Glutamatergic neuron (in vitro differentiated cells): ENCODE data around the gene PPFIA1. TPM values are rescaled to one million over a fixed set of nuclear protein-coding genes. Genes with fewer than 3 reads are reported as not detected.
"Not testable (repeated sequence)": the region's sequence is repeated elsewhere in the genome, so short reads cannot be mapped to it uniquely, and the experiment has no call there.

ENCODE experiments used
- DNase-seq: peaks from one replicate; pipeline ENCODE4 v3.0.0; 2022
- H3K27ac Mint-ChIP-seq: one replicate; pipeline ENCODE4 v1.8.0; 2020; ENCODE audit warnings: mild to moderate bottlenecking, mixed read lengths, inconsistent platforms; ENCODE audit not compliant: unreplicated experiment
- H3K27me3 Mint-ChIP-seq: one replicate; pipeline ENCODE4 v1.8.0; 2020; ENCODE audit warnings: mild to moderate bottlenecking, moderate library complexity, mixed read lengths, inconsistent platforms; ENCODE audit not compliant: unreplicated experiment
- H3K36me3 Mint-ChIP-seq: one replicate; pipeline ENCODE4 v1.8.0; 2020; ENCODE audit warnings: mild to moderate bottlenecking, mixed read lengths, inconsistent platforms; ENCODE audit not compliant: unreplicated experiment
- H3K4me1 Mint-ChIP-seq: one replicate; pipeline ENCODE4 v1.8.0; 2020; ENCODE audit warnings: mild to moderate bottlenecking, low read depth, mixed read lengths, inconsistent platforms; ENCODE audit not compliant: unreplicated experiment
- H3K4me3 Mint-ChIP-seq: one replicate; pipeline ENCODE4 v1.8.0; 2020; ENCODE audit warnings: mild to moderate bottlenecking, mixed read lengths, inconsistent platforms; ENCODE audit not compliant: unreplicated experiment
- H3K9me3 Mint-ChIP-seq: one replicate; pipeline ENCODE4 v1.8.0; 2020; ENCODE audit warnings: mild to moderate bottlenecking, moderate library complexity, mixed read lengths, inconsistent platforms; ENCODE audit not compliant: unreplicated experiment
- total RNA-seq: library from RNA; stranded (reverse); fragmentation: NEBNext Ultra II Directional; extraction: Animal tissue kit (Norgen Biotek cat#: 25700); gene quantifications from one replicate; pipeline ENCODE4 v1.2.1, GENCODE V29; 2021; ENCODE audit not compliant: unreplicated experiment
- TF ChIP-seq, protein P1 (sequence below): fragments of 200-600 bp; sonication (generic); IDR thresholded peaks from one replicate; pipeline ENCODE4 v1.5.0; 2021; ENCODE audit not compliant: partially characterized antibody, unreplicated experiment

The PPFIA1 gene
- total RNA-seq, 1 donor from 2014 or later: 98.6 TPM

DNA sequence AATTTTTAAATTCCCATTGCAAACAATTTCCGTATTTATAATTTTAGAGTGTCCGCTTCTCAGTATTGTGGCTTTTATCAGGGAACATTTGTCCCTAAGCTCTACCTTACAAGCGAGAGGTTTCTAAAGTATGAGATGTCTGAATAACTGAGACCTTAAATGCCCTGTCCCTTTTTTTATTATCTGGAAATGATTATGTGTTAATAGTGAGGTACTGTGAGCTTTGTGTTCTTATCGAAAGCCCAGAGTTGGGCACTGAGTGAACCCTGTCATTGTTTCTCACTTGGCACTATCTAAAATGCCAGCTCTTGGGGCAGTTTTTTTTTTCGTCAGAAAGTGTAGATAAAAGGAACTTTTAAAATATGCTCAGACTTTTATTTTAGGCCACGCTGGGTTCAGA, 137.3 kb downstream of the PPFIA1 start:
- Mint-ChIP-seq H3K27me3 (no peaks in the 10 kb centered on the region), H3K4me3 (no peak overlapping the region), H3K4me1 (peaks cover 11% of the 10 kb centered on the region), H3K9me3 (peaks cover 5% of the 10 kb centered on the region), H3K36me3 (peaks cover 3% of the 10 kb centered on the region), H3K27ac (no peak overlapping the region)
- TF ChIP-seq, protein P1, sequence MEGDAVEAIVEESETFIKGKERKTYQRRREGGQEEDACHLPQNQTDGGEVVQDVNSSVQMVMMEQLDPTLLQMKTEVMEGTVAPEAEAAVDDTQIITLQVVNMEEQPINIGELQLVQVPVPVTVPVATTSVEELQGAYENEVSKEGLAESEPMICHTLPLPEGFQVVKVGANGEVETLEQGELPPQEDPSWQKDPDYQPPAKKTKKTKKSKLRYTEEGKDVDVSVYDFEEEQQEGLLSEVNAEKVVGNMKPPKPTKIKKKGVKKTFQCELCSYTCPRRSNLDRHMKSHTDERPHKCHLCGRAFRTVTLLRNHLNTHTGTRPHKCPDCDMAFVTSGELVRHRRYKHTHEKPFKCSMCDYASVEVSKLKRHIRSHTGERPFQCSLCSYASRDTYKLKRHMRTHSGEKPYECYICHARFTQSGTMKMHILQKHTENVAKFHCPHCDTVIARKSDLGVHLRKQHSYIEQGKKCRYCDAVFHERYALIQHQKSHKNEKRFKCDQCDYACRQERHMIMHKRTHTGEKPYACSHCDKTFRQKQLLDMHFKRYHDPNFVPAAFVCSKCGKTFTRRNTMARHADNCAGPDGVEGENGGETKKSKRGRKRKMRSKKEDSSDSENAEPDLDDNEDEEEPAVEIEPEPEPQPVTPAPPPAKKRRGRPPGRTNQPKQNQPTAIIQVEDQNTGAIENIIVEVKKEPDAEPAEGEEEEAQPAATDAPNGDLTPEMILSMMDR: no peak
- no peak for DNase-seq

DNA sequence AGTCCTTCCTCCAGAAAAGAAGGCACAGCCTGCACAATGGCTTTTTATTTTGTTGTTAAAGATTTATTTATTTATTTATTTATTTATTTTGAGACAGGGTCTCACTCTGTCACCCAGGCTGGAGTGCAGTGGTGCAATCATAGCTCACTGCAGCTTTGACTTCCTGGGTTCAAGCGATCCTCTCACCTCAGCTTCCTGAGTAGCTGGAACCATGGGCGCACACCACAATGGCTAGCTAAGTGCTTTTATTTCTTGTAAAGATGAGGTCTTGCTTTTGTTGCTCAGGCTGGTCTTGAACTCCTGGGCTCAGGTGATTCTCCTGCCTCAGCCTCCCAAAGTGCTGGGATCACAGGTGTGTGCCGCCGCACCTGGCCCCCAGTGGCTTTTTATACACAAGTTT, 137.8 kb downstream of the PPFIA1 start:
- H3K27ac Mint-ChIP-seq, H3K36me3 Mint-ChIP-seq, DNase-seq, H3K4me3 Mint-ChIP-seq, H3K27me3 Mint-ChIP-seq, H3K9me3 Mint-ChIP-seq: not testable (repeated sequence)
- H3K4me1 Mint-ChIP-seq: peaks cover 11% of the 10 kb centered on the region

DNA sequence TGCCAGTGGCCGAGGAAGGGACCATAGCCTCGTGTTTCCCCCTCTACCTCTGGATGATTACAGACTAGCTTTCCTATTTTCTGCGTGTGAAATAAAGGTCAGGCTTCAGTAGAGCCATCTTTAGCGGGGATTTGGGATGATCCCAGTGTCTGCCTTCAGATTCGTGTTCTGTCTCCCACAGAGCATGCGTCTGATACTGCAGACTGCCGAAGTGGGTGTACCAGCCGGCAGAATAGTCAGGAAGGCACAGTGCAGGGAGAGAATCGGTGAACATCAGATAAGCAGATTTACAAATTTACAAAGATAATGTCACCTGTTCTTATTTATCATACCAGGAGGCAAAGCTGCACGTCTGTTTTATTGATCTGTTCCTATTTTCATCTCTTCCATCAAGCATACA, 138.9 kb downstream of the PPFIA1 start:
- no peak for DNase-seq
- Mint-ChIP-seq H3K27ac (no peak overlapping the region), H3K27me3 (no peaks in the 10 kb centered on the region), H3K9me3 (peaks cover 5% of the 10 kb centered on the region), H3K4me1 (peaks cover 5% of the 10 kb centered on the region), H3K36me3 (peaks cover 3% of the 10 kb centered on the region), H3K4me3 (no peak overlapping the region)
- TF ChIP-seq, protein P1: no peak

DNA sequence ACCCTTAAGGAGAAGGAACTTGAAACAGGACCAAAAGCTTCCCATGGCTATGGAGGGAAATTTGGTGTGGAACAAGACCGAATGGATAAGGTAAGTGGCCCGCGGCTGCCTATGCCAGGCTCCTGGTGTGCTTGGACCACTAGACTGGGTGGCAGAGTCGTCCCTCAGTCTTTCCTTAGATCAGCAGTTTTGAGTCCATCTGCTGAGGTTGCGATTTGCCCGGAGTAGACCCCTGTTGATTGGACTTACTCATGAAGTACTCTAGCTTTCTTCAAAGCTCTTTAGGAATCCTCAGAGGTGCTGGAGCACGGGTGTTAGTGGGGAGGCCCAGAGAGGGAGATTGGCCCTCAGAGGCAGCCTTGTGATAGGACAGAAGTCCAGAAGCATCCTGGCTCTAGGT, 139.4 kb downstream of the PPFIA1 start:
- TF ChIP-seq, protein P1: no peak

DNA sequence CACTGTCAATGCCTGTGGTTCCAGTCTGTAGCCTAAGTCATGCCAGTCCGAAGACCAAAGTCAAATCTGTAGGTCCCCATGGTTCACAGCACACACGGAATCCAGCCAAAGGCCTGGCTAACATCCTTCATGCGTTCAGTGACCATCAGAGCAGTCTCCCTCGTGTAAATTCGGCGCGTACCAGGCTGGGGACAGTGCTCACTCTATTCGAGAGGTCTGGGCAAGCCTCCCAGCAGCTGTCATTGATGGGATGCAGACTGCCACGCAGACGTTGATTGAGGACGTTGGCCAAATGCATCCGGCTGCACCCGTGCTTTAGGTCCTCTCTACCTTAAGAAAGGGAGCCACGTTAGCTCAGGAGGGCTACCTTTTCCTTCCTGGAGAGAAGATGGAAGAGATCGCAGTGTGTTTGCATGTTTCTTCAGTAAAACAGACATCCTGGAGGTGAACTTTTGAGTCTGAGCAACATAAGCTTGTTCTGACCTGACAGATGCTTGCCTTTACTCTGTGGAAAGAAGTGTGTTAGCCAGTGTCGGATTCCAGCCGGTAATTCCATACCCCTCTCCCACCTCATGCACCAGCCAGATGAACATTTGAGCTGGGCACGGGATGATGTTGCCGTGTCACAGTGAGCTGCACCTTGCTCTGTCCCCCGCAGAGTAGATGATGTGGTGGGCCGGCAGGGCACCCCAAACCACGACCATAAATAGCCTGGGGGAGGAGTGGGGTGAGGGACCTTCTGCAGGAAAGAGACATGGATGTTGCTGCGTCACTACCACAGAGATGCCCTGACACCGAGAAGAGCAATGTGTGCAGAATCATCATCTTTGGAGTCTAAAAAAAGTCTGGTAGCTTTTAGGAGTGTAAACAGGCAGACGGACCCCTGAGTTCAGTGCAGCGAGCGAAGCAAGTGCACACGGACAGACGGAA, 140.1 kb downstream of the PPFIA1 start:
- Mint-ChIP-seq H3K9me3 (peaks cover 5% of the 10 kb centered on the region), H3K36me3 (peaks cover 3% of the 10 kb centered on the region), H3K27me3 (no peaks in the 10 kb centered on the region), H3K27ac (no peak overlapping the region), H3K4me1 (no peaks in the 10 kb centered on the region), H3K4me3 (no peak overlapping the region)
- TF ChIP-seq, protein P1: no peak
- no peak for DNase-seq

More for the DNA sequence above, 139.4 kb downstream of the PPFIA1 start:
- peaks cover 3% of the 10 kb centered on the region for H3K36me3 Mint-ChIP-seq
- DNase-seq: no peak
- no peak overlapping the region for H3K4me3 Mint-ChIP-seq
- H3K27me3 Mint-ChIP-seq: no peaks in the 10 kb centered on the region
- no peak overlapping the region for H3K27ac Mint-ChIP-seq
- H3K4me1 Mint-ChIP-seq: peaks cover 5% of the 10 kb centered on the region
- peaks cover 5% of the 10 kb centered on the region for H3K9me3 Mint-ChIP-seq
